Left lung (tissue), 10 donors: ENCODE data around the gene PRIM1. TPM values are rescaled to one million over a fixed set of nuclear protein-coding genes. Genes with fewer than 3 reads are reported as not detected.

ENCODE experiments used
- ATAC-seq: fragments of 200-7000 bp; cut with Tn5 transposase; one replicate; pipeline ENCODE4 v1.9.1; 2020; ENCODE audit warnings: moderate library complexity
- DNase-seq, 4 donors: peaks; one replicate each; pipeline ENCODE4 v3.0.0-alpha.2; 2013 to 2020
- H3K27ac ChIP-seq, 2 donors: fragments of 200-600 bp; sonication (generic) in 1 of 2; one replicate each; pipeline versions ENCODE4 v1.5.0 to v1.8.0; 2020 to 2021
- H3K27me3 ChIP-seq, 2 donors: fragments of 200-600 bp; sonication (generic) in 1 of 2; one replicate each; pipeline versions ENCODE4 v1.5.0 to v1.8.0; 2020 to 2021
- H3K36me3 ChIP-seq, 2 donors: fragments of 200-600 bp; sonication (generic) in 1 of 2; one replicate each; pipeline versions ENCODE4 v1.5.0 to v1.8.0; 2020 to 2021
- H3K4me1 ChIP-seq, 2 donors: fragments of 200-600 bp; one replicate each; pipeline ENCODE4 v1.8.0; 2021
- H3K4me3 ChIP-seq, 2 donors: fragments of 200-600 bp; sonication (generic) in 1 of 2; one replicate each; pipeline versions ENCODE4 v1.5.0 to v1.8.0; 2020 to 2021; ENCODE audit warnings: mild to moderate bottlenecking in 1 of 2
- H3K9me3 ChIP-seq, 2 donors: fragments of 200-600 bp; sonication (generic) in 1 of 2; one replicate each; pipeline versions ENCODE4 v1.5.0 to v1.8.0; 2020 to 2021
- intact Hi-C, 2 donors: fragments of 100-400 bp; cut with DNase I; formaldehyde crosslinking; loops; one replicate each; pipeline versions ENCODE4 v1.11.2 to v1.14.2; 2022
- polyA plus RNA-seq, 6 donors: library from polyadenylated mRNA; unstranded; fragments of 120-200 nt; gene quantifications; one replicate each; pipeline ENCODE4 v1.2.1, GENCODE V29; 2013; ENCODE audit not compliant: insufficient read length in 6 of 6
- total RNA-seq, 2 donors: library from RNA; stranded (reverse); fragmentation: NEBNext Ultra II Directional; extraction: Animal tissue kit (Norgen Biotek cat#: 25700); gene quantifications; one replicate each; pipeline ENCODE4 v1.2.1, GENCODE V29; 2021
- TF ChIP-seq, protein P1 (sequence below), 2 donors: fragments of 200-600 bp; sonication (generic) in 1 of 2; IDR thresholded peaks; one replicate each; pipeline versions ENCODE4 v1.5.0 to v1.8.0; 2021; ENCODE audit warnings: antibody characterized with exemption in 2 of 2
- donor health status: DM: no; HTN: yes; CAD: no.
- donor health status: DM: no; HTN: no; CAD: no.

Gene PRIM1
- total and polyA plus RNA-seq, 8 donors: 7.2 to 28.5 (median 20.8) TPM

DNA sequence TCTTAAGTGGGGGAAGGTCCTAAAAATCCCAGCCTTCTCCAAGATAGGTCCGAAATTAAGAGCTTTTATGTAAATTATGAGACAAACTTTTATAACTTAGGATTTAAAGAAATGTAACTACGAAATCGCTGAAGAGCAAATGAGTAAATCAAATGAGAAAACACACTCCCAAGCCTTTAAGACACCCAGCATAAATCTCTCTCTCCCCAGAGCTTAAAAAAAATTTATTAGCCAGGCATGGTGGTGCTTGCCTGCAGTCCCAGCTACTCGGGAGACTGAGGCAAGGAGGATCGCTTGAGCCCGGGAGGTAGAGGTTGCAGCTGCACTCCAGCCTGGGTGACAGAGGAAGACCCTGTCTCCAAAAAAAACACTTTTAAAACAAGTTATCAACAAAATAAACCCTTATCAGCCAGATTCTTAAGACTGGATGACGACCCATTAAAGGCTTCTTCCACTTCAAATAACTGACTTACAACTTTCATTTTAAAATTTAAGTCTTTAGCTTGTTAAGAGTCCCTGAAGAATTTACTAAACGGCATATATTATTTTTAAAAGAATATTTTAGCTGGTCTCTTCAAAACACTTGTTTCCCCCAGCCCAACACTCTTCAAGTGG is 67.3 kb downstream of the PRIM1 start:
- H3K9me3 ChIP-seq: no peaks in the 10 kb centered on the region
- TF ChIP-seq, protein P1, sequence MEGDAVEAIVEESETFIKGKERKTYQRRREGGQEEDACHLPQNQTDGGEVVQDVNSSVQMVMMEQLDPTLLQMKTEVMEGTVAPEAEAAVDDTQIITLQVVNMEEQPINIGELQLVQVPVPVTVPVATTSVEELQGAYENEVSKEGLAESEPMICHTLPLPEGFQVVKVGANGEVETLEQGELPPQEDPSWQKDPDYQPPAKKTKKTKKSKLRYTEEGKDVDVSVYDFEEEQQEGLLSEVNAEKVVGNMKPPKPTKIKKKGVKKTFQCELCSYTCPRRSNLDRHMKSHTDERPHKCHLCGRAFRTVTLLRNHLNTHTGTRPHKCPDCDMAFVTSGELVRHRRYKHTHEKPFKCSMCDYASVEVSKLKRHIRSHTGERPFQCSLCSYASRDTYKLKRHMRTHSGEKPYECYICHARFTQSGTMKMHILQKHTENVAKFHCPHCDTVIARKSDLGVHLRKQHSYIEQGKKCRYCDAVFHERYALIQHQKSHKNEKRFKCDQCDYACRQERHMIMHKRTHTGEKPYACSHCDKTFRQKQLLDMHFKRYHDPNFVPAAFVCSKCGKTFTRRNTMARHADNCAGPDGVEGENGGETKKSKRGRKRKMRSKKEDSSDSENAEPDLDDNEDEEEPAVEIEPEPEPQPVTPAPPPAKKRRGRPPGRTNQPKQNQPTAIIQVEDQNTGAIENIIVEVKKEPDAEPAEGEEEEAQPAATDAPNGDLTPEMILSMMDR (IDR thresholded peaks at IDR 0.05): no peak
- ATAC-seq (no peak), DNase-seq (peak in 1 of 4 donors; percentile 19)
- H3K4me1 ChIP-seq: peaks cover 15 to 69% of the 10 kb centered on the region in 2 donors
- H3K27ac ChIP-seq: peak overlapping the region; percentile 77 to 100
- peak overlapping the region; percentile 2 to 79 for H3K4me3 ChIP-seq
- H3K36me3 ChIP-seq: peaks cover 0 to 30% of the 10 kb centered on the region in 2 donors
- no peaks in the 10 kb centered on the region for H3K27me3 ChIP-seq
- intact Hi-C loops: no loop called here

DNA sequence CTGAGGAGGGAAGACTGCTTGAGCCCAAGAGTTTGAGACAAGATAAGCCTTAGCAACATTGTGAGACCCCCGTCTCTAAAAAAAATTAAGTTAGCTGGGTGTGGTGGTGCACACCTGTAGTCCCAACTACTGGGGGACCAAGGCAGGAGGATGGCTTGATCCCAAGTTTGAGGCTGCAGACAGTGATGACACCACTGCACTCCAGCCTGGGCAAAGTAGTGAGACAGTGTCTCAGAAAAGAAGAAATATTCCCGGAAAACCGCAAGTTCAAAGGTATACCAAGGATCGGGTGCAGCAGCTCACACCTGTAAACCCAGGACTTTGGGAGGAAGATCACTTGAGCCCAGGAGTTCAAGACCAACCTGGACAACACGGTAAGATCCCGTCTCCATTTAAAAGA is 69.8 kb downstream of the PRIM1 start:
- H3K27me3 ChIP-seq: no peaks in the 10 kb centered on the region
- peaks cover 0 to 39% of the 10 kb centered on the region in 2 donors for H3K36me3 ChIP-seq
- peaks cover 15 to 88% of the 10 kb centered on the region in 2 donors for H3K4me1 ChIP-seq
- peak in 1 of 4 donors; percentile 23 for DNase-seq
- H3K27ac ChIP-seq: peak overlapping the region in 1 of 2 donors; percentile 13
- H3K4me3 ChIP-seq: no peak overlapping the region
- TF ChIP-seq, protein P1 (IDR thresholded peaks at IDR 0.05): no peak
- no peak for ATAC-seq
- intact Hi-C loops: no loop called here
- H3K9me3 ChIP-seq: no peaks in the 10 kb centered on the region

Other genes starting within 250 kb of the PRIM1 start
- gene RBMS2, start 230.5 kb downstream of the PRIM1 start, total RNA-seq: 100 to 1,000 TPM in 1 of 2 donors, 10 to 100 TPM in 1; 81.2 to 113 TPM
- 10 to 100 TPM; 49.0 to 74.9 (median 67.1) TPM for gene RBMS2, start 230.5 kb downstream of the PRIM1 start, polyA plus RNA-seq
- gene BAZ2A, start 122.0 kb downstream of the PRIM1 start, total RNA-seq: 10 to 100 TPM; 91.0 to 96.0 TPM
- 100 to 1,000 TPM in 3 of 6 donors, 10 to 100 TPM in 3; 90.9 to 113 (median 99.6) TPM for gene BAZ2A, start 122.0 kb downstream of the PRIM1 start, polyA plus RNA-seq
- 100 to 1,000 TPM; 433 to 487 TPM for gene ATP5F1B, start 106.3 kb downstream of the PRIM1 start, total RNA-seq
- 100 to 1,000 TPM; 528 to 661 (median 622) TPM for gene ATP5F1B, start 106.3 kb downstream of the PRIM1 start, polyA plus RNA-seq
- 100 to 1,000 TPM; 164 to 210 TPM for gene PTGES3, start 64.0 kb downstream of the PRIM1 start, total RNA-seq
- 100 to 1,000 TPM; 224 to 303 (median 278) TPM for gene PTGES3, start 64.0 kb downstream of the PRIM1 start, polyA plus RNA-seq
- 100 to 1,000 TPM; 531 to 592 TPM for gene NACA, start 27.0 kb downstream of the PRIM1 start, total RNA-seq
- gene NACA, start 27.0 kb downstream of the PRIM1 start, polyA plus RNA-seq: 1,000 to 10,000 TPM; 2,221 to 2,541 (median 2,372) TPM
- 10 to 100 TPM; 40.7 to 63.0 TPM for gene HSD17B6, start 11.0 kb upstream of the PRIM1 start, total RNA-seq
- 1 to 10 TPM in 5 of 6 donors, under 1 TPM in 1; 0.57 to 4.8 (median 1.8) TPM for gene HSD17B6, start 11.0 kb upstream of the PRIM1 start, polyA plus RNA-seq
- gene SDR9C7, start 182.1 kb upstream of the PRIM1 start, total RNA-seq: not detected
- under 1 TPM in 5 of 6 donors, not detected in 1; 0.10 to 0.21 (median 0.18) TPM for gene SDR9C7, start 182.1 kb upstream of the PRIM1 start, polyA plus RNA-seq
- gene RDH16, start 205.3 kb upstream of the PRIM1 start, total RNA-seq: under 1 TPM; 0.20 to 0.45 TPM
- 1 to 10 TPM in 1 of 6 donors, under 1 TPM in 5; 0.60 to 1.1 (median 0.86) TPM for gene RDH16, start 205.3 kb upstream of the PRIM1 start, polyA plus RNA-seq